Right atrium auricular region (tissue), 2 donors: ENCODE results near the gene MAMDC4. TPM values are rescaled to one million over a fixed set of nuclear protein-coding genes. Genes with fewer than 3 reads are reported as not detected.

Experiments
- DNase-seq: peaks from one replicate; pipeline ENCODE4 v3.0.0-alpha.2; 2019; ENCODE audit warnings: low spot score
- H3K27ac ChIP-seq, 2 donors: fragments of 200-600 bp; sonication (generic); 1 replicate in 1 of 2; 2 replicates in 1 of 2; pipeline ENCODE4 v1.5.1; 2016 to 2019
- H3K27me3 ChIP-seq, 2 donors: fragments of 200-600 bp; sonication (generic); one replicate each; pipeline versions ENCODE4 v1.5.1 to v1.6.0; 2017 to 2019
- H3K36me3 ChIP-seq: fragments of 200-600 bp; sonication (generic); one replicate; pipeline ENCODE4 v1.5.1; 2016
- H3K4me1 ChIP-seq, 2 donors: fragments of 200-600 bp; sonication (generic); one replicate each; pipeline versions ENCODE4 v1.5.1 to v1.6.0; 2017 to 2019
- H3K4me3 ChIP-seq, 2 donors: fragments of 200-600 bp; sonication (generic); 1 replicate in 1 of 2; 2 replicates in 1 of 2; pipeline ENCODE4 v1.5.1; 2017 to 2019; ENCODE audit warnings: mild to moderate bottlenecking in 1 of 2, moderate library complexity in 1 of 2
- H3K9me3 ChIP-seq, 2 donors: fragments of 200-600 bp; sonication (generic); one replicate each; pipeline ENCODE4 v1.5.1; 2019
- total RNA-seq, 2 donors: library from RNA; depleted of rRNA; stranded (reverse); fragments of >200 nt; gene quantifications; one replicate each; pipeline ENCODE4 v1.1.0, GENCODE V29; 2016
- TF ChIP-seq, protein P1 (sequence below), 2 donors: fragments of 200-600 bp; sonication (generic); IDR thresholded peaks; one replicate each; pipeline ENCODE4 v1.5.1; 2019; ENCODE audit warnings: antibody characterized with exemption in 2 of 2

Gene MAMDC4
- total RNA-seq, 2 donors from 2014 or later: 1.7 to 2.0 TPM

DNA sequence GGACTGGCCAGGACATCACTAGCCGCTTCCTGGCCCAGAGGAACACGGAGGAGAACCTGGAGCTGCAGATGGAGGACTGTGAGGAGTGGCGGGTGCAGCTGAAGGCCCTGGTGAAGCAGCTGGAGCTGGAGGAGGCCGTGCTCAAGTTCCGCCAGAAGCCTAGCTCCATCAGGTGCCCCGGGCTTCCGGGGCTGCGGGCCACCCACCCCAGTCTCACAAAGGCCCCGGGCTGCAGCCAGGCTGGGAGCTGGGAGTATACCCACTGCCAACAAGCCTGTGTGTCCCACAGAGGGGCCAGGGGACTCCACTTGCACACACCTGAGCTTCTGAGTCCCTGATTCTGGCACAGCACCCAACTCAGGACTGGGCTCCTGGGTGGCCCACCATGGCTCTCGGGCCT is 46.1 kb upstream of the MAMDC4 start:
- TF ChIP-seq, protein P1, sequence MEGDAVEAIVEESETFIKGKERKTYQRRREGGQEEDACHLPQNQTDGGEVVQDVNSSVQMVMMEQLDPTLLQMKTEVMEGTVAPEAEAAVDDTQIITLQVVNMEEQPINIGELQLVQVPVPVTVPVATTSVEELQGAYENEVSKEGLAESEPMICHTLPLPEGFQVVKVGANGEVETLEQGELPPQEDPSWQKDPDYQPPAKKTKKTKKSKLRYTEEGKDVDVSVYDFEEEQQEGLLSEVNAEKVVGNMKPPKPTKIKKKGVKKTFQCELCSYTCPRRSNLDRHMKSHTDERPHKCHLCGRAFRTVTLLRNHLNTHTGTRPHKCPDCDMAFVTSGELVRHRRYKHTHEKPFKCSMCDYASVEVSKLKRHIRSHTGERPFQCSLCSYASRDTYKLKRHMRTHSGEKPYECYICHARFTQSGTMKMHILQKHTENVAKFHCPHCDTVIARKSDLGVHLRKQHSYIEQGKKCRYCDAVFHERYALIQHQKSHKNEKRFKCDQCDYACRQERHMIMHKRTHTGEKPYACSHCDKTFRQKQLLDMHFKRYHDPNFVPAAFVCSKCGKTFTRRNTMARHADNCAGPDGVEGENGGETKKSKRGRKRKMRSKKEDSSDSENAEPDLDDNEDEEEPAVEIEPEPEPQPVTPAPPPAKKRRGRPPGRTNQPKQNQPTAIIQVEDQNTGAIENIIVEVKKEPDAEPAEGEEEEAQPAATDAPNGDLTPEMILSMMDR (IDR thresholded peaks at IDR 0.05): no peak
- Histone ChIP-seq H3K4me1 (peaks cover 0 to 47% of the 10 kb centered on the region in 2 donors), H3K4me3 (no peak overlapping the region)

DNA sequence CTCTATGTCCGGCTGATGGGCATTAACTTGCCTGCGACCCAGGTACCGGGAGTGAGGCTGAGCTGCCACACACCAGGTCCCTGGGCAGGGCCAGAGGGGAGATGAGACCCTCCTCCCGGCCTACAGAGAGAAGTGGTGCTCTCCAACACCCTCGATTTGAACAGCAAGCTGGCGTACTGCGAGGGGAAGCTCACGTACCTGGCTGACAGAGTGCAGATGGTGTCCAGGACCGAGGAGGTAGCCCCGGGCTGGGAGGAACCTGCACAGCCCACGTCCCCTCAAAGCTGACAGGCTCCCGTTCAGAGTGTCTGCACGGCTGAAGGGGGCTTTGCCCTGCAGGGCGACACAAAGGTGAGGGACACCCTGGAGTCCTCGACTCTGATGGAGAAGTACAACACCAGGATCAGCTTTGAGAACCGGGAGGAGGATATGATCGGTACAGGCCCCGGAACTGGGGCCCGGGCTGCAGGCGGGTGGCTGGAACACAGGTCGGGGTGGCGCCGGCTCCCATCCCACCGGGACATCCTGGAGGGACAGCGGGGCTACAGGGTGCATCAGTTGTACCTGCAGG is 45.4 kb upstream of the MAMDC4 start:
- DNase-seq: no peak
- H3K27ac ChIP-seq: peak overlapping the region; percentile 88 to 89
- peaks cover 0 to 43% of the 10 kb centered on the region in 2 donors for H3K4me1 ChIP-seq
- TF ChIP-seq, protein P1 (IDR thresholded peaks at IDR 0.05): no peak
- peaks cover 4% of the 10 kb centered on the region for H3K36me3 ChIP-seq
- H3K9me3 ChIP-seq: no peaks in the 10 kb centered on the region
- peak overlapping the region; percentile 54 to 94 for H3K4me3 ChIP-seq
- H3K27me3 ChIP-seq: no peaks in the 10 kb centered on the region

More for the DNA sequence above, 46.1 kb upstream of the MAMDC4 start:
- peaks cover 4% of the 10 kb centered on the region for H3K36me3 ChIP-seq
- no peak for DNase-seq
- no peak overlapping the region for H3K27ac ChIP-seq
- no peaks in the 10 kb centered on the region for H3K27me3 ChIP-seq
- no peaks in the 10 kb centered on the region for H3K9me3 ChIP-seq

DNA sequence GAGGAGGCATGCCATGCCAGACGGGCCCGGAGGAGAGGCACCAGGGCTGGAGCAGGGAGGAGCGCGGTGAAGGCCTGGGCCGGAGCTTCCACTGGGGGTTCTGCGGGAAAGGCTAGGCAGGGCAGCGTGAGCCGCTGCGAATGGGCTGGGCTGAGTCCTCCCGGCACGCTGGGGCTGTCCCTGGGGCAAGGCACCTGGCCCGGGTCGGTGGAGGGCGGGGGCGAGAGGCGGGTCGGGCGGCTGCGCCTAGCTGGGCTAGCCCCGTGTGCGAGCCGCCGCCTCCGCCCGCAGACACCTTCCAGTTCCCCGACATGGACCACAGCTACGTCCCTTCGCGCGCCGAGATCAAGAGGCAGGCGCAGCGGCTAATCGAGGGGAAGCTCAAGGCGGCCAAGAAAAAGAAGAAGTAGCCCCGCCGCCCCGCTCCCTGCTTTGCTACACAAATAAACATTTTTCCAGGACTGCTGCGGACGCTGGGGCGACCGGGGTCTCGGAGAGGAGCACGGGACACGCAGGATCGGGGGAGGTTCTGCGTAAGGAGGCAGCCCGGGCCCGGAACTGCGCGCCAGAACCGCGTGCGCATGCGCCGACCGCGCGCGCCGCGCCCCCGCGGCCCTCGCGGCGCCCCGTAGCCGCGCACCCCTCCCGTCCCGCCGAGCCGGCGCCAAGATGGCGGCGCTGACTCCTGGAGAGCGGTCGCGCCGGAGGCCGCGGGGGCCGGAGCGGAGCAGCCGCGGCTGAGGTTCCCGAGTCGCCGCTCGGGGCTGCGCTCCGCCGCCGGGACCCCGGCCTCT is 44.7 kb upstream of the MAMDC4 start, which contains the start of gene RABL6:
TSS of gene RABL6 (plus strand) at position 668 of the 794 bp plus-strand sequence. CDS start 249 bp downstream, outside the sequence.
- H3K4me1 ChIP-seq: peaks cover 0 to 43% of the 10 kb centered on the region in 2 donors

DNA sequence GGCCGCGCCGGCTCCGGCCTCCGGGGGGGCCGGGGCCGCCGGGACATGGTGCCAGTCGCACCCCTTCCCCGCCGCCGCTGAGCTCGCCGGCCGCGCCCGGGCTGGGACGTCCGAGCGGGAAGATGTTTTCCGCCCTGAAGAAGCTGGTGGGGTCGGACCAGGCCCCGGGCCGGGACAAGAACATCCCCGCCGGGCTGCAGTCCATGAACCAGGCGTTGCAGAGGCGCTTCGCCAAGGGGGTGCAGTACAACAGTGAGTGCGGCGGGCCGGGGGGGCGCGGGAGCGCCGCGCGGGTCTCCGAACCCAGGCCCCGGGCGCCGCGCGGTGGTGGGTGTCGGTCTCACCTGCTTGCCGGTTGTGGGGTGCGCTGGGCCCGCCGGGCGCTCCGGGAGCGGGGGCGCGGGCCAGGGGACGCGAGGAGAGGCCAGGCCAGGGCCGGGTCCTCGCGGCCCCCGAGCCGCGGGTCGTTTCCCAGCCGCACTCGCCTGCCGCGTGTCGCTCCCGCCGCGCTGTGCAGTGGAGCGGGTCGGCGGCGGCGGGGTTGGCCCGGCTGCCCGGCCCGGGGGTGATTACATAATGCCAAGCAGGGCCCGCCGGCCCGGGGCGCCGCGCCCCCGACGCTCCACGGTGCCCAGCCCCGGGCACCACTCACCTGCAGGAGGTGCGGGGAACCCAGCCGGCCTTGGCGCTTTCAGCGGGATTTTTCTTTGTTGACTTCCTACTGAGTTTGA is 43.9 kb upstream of the MAMDC4 start:
- Histone ChIP-seq H3K4me1 (peaks cover 0 to 43% of the 10 kb centered on the region in 2 donors), H3K36me3 (peaks cover 4% of the 10 kb centered on the region), H3K9me3 (no peaks in the 10 kb centered on the region), H3K27ac (peak overlapping the region; percentile 77 to 88), H3K4me3 (peak overlapping the region; percentile 89 to 94), H3K27me3 (no peaks in the 10 kb centered on the region)
- TF ChIP-seq, protein P1 (IDR thresholded peaks at IDR 0.05): peak in 1 of 2 donors; percentile 19
- DNase-seq: no peak

More for the DNA sequence above, 44.7 kb upstream of the MAMDC4 start, which contains the start of gene RABL6:
- TF ChIP-seq, protein P1 (IDR thresholded peaks at IDR 0.05): no peak
- peak within 1 kb of the TSS; percentile 89 to 94 for H3K4me3 ChIP-seq
- peaks cover 4% of the 10 kb centered on the region for H3K36me3 ChIP-seq
- peak within 1 kb of the TSS; percentile 88 to 89 for H3K27ac ChIP-seq
- no peaks in the 10 kb centered on the region for H3K27me3 ChIP-seq
- no peaks in the 10 kb centered on the region for H3K9me3 ChIP-seq
- DNase-seq: peak; percentile 77

DNA sequence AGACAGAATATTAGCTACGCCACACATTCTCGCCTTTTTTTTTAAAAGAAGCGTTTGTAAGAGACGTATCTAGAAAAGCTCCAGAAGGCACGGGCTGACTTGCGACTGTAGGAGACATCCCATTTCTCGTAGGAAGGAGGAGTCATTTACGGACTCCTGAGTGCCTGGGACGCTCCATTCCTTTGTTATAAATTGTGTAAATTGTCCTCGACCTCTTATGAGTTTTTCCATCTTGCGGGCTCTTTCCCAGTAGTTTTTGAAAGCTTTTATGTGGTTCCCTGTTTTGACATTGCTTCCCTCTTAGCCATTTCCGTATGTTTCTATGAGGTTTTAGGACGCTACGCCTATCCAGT is 43.4 kb upstream of the MAMDC4 start:
- Histone ChIP-seq H3K27me3 (no peaks in the 10 kb centered on the region), H3K9me3 (no peaks in the 10 kb centered on the region), H3K4me1 (peaks cover 0 to 43% of the 10 kb centered on the region in 2 donors), H3K4me3 (peak overlapping the region; percentile 89 to 94), H3K36me3 (peaks cover 4% of the 10 kb centered on the region), H3K27ac (peak overlapping the region; percentile 77 to 88)
- DNase-seq: no peak
- TF ChIP-seq, protein P1 (IDR thresholded peaks at IDR 0.05): no peak
